K562 treated with DMSO at 1 percent for 48 hours (cell line): Measurements from ENCODE around the gene ADRB1. TPM values are rescaled to one million over a fixed set of nuclear protein-coding genes. Genes with fewer than 3 reads are reported as not detected.

Experiments used
- total RNA-seq: library from RNA; unstranded; fragments of 300-600 nt; gene quantifications from 2 replicates; pipeline ENCODE4 v1.2.3, GENCODE V29; 2022; ENCODE audit warnings: low replicate concordance; ENCODE audit errors: extremely low read depth

Gene ADRB1
- total RNA-seq, result not detected in 2 replicates

DNA sequence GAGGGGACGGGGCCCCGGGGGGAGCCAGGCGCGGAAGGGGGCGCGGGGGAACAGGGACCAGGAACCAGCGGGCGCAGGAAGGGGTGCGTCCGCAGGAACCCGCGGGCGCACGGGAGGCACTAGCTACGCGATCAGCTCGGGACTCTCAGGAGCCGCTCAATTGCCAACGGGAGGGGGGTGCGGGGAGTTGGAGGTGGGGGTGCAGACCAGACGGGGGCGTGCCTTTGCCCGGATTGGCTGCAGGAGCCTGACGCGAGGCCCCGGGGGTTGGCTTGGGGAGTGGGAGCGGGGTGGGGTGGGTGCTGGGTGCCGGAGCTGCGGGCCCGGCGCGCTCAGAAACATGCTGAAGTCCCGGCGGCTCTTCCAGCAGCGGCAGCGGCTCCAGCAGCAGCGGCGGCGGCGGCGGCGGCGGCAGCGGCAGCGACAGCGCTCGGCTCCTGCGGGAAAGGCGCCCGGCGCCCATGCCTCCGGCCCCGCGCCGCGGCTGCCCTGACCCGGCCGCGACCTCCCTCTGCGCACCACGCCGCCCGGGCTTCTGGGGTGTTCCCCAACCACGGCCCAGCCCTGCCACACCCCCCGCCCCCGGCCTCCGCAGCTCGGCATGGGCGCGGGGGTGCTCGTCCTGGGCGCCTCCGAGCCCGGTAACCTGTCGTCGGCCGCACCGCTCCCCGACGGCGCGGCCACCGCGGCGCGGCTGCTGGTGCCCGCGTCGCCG lies at the start of gene ADRB1:
Gene ADRB1 (plus strand): TSS at position 335 of the 715 bp plus-strand sequence. CDS start 267 bp downstream, at position 602.

Other genes with a start within 250 kb of the ADRB1 start
- not detected in 2 replicates for gene DCLRE1A, start 189.8 kb upstream of the ADRB1 start, total RNA-seq
- not detected in 2 replicates for gene NHLRC2, start 189.2 kb upstream of the ADRB1 start, total RNA-seq
- not detected in 2 replicates for gene CCDC186, start 130.3 kb downstream of the ADRB1 start, total RNA-seq
- not detected in 2 replicates for gene TDRD1, start 135.5 kb downstream of the ADRB1 start, total RNA-seq
- not detected in 2 replicates for gene VWA2, start 195.4 kb downstream of the ADRB1 start, total RNA-seq